HG02678 (cell line): ENCODE results near the gene SNED1.

ENCODE experiments used
- ATAC-seq: cut with Tn5 transposase; IDR thresholded peaks from one replicate; pipeline ENCODE4 v1.9.1; 2021; ENCODE audit warnings: mild to moderate bottlenecking, moderate library complexity; ENCODE audit not compliant: unreplicated experiment

Gene SNED1

DNA sequence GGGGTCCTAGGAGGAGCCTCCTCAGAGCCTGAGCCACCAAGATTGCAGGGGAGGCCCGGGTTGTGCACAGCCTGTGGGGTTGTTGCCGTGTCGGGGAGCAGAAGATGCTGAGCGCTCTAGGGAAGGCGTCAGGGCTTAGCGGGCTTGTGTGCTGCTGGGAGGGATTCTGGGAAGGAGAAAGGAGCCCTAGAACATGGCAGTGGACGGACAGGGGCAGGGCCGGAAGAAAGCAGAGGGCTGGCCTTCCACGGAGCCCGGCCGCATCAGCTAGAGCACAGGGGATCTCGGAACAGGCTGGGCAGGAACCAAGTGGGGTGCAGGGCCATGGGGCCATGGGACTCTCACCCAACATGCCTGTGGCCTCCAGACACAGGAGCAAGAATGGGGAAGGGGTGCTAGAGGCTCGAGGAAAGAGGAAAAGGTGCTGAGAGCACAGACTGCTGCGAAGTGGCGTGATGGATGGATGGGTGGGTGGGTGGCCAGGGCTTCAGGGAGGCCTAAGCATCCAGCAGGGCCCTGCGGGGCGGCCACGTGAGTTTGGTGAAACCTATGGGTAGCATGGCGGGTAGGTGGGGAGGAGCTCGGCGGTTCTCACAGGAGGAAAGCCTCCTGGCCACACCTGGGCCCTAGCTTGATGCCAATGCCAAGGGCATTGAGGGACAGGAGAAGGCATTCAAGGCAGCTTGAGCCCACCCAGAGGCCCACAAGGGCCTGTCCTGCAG is 67.9 kb downstream of the SNED1 start:
- ATAC-seq: no peak

GRCh38 chr2:241066893-241067341 is 68.5 kb downstream of the SNED1 start:
- no peak for ATAC-seq

- no peak for ATAC-seq
These were observed 69.2 kb downstream of the SNED1 start for GRCh38 chr2:241067501-241068135.

DNA sequence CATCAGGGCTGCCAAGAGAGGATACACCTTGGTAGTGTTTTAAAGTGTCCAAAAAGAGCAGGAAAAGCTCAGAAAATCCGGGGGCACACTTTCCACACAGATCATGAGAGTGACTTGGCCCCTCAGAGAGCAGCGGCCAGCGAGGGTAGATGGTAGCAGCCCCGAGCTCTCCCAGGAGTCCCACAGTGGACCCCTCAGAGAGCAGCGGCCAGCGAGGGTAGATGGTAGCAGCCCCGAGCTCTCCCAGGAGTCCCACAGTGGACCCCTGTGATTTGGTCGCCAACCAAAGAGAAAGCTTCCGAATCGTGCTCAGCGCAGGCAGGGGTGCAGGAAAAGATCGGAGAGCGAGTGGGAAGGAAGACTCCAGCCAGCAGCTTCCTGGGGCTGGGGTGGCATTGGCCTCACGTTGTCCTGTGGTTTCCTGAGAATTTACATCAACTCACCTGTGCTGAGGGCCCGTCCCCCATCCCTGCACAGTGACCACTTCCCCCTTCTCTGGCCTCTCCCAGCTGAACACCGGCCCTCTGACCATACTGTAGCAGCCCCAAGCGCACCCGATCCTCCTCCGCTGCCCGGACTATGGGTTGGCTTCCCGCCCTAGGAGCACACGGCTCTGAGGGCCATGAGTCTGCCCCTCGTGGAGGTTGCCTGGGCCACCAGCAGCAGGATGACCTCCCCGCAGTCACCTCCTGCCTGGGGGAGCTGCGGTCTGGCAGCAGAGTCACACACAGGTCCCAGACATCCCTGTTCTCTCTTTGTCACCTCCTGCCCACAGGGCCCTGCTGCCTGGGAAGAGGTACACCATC is 69.9 kb downstream of the SNED1 start:
- ATAC-seq: no peak

DNA sequence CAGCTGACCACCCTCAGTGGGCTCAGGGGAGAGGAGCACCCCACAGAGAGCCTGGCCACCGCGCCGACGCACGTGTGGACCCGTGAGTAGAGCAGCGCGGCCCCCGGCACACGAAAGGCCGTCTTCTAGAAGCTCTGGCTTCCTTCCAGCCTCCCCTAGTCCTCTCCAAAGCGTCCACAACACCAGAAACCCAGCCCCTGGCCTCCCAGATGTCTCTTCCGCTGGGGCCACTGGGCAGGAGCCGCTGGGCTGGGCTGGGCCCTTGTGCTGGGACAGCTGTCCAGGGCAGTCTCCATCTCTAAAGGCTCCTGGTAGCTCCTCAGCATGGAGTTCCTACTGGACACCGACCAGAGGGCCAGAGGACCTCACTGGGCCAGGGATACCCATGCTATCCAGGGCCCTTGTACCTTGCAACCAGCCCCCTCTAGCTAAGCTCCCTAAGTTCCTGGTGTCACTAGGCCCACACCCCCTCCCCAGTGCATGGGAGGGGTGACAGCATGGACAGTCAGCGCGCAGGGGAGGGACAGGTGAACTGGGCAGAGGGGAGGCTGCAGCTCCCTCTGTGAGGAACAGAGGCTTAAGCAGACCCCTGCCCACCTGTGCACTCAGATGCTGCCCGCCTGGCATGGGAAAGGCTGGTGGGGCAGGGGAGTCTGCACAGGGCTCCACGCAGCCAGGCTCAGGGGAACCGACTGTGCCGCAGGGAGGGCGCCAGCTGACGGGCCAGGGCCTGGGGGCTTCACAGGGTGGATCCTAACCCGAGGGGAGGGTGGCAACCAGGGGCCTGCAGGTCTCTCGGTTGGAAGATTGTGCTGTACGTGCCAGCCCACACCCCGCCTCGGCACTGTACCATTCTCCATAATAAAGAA is 70.8 kb downstream of the SNED1 start:
- ATAC-seq: no peak

GRCh38 chr2:241069821-241070281 is 71.4 kb downstream of the SNED1 start:
- no peak for ATAC-seq

DNA sequence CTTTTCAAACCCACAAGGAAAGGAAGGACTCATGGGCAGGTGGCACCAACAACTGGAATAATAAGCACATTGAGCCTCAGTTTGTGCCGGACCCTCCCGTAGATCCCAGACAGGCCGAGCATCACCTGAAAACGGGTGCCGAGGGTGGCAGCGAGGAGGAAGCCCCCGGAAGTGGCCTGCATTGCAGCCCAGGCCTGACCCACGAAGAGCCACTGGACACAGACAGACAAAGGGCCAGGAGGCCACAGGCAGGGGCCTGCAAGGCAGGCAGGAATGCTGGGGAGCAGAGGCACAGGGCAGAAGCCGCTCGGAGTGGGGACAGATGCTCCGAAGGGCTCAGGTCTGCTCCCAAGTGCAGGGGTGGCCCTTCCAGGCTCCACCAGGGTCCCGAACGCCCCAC is 71.9 kb downstream of the SNED1 start:
- no peak for ATAC-seq

GRCh38 chr2:241070811-241071676 is 72.6 kb downstream of the SNED1 start:
- no peak for ATAC-seq

- no peak for ATAC-seq
These were observed 73.3 kb downstream of the SNED1 start for GRCh38 chr2:241071677-241072111.

GRCh38 chr2:241072151-241072550 is 73.7 kb downstream of the SNED1 start:
- no peak for ATAC-seq

- no peak for ATAC-seq
These were observed 74.2 kb downstream of the SNED1 start for GRCh38 chr2:241072553-241073165.

DNA sequence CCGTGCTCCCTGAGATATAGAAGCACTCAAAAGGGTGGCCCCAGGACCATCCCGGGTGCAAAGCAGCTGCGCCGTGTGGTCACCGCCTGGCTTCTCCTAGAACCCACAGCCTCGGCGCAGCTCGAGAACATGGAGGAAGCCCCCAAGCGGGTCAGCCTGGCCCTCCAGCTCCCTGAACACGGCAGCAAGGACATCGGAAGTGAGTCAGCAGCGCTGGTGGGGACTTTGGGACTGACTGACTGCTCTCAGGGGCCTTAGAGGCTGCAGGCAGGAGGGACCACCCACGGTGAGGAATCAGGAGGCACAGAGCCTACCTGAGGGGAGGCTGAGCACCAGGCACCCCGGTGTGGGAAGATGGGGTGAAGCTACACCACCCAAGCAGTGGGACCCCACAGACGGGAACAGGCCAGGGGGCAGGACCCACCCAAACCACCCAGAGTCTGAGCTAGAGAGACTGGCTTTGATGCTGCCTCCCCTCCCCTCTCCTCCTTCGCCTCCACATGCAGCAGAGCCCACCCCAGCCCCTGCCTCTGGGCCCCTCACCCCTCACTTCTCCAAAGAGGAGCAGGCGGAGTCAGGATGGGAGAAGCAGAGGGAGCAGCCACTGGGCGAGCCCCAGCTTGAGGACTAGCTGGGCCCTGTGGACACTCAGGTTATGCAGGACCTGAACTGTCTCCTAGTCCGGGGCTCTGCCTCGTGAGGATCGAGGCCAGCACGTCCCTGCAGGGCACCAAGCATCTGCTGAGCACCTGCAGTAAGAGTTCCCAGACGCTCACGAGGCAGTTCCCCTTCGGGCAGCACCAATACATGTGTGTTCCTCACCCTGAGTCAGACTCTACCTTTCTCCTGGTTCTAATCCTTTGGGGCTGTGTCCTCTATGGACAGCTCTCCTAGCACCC is 75.0 kb downstream of the SNED1 start:
- no peak for ATAC-seq

DNA sequence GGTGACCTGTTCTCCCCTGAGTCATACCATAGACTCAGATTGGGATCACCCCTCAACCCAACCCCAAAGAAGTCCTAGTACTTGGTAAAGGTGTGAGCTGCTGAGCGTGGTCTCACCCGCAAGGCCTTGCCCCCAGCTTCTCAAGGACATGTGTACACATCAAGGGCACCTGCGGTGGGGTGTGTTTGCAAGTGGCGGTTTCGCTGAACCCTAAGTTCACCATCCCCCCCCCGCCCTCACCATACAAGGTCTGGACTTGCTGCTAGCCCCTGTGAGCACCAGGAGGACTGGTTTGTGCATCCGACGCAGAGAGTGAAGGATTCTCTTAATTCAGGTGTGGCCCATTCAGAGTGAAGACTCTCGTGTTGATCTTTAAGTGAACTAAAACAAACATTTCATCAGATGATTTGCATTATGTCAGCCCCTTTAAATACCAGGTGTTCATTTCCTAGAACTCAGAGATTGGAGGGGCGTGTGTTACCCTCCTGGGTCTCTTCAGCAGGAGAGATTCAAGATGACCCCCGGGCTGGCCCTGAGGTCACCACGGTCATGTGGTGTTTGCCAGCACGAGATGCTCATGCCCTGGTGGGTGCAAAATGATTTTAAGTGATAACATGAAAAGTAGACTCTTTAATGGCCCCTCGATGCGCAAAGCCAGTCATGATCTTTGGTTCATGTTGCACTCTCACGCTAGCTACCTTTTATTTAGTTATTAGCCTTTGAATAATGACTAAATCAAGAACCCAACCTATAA is 75.8 kb downstream of the SNED1 start:
- no peak for ATAC-seq

DNA sequence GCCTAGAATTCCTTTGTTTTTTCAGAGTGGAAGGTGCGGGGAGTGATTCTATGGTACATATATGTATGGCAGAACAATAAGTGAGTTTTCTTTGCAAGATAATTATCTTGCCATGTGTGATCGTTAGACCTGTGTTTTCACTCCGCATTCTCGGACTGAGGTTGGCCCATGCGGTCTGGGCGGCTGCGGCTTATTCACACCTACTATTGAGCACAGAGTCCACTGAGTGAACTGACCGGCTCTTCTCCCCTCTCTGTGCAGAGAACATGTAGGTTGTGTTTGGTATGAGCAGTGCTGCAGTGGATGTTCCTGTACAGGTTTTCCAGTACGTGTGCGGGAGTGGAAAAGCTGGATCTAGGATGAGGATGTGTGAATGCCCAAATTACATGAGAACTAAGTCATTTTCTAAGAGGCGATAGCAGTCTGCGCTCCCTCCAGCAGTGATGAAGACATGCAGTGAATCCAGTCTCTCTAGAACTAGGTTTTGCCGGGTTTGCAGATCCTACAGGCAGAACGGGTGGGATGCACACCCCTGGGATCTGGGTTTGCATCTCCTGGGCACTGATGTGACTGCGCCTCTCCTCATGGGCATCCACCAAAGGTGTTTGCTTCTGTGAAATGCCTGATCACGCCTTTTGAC is 76.6 kb downstream of the SNED1 start:
- no peak for ATAC-seq

- no peak for ATAC-seq
These were observed 82.2 kb downstream of the SNED1 start for GRCh38 chr2:241080405-241081189.

GRCh38 chr2:241081190-241081642 is 82.8 kb downstream of the SNED1 start:
- ATAC-seq: no peak
